ENCODE data around the gene TRIM47. TPM values are rescaled to one million over a fixed set of nuclear protein-coding genes. Genes with fewer than 3 reads are reported as not detected.

TRIM47 gene
- total and polyA plus RNA-seq, 2 of the 13 experiments (the other 11 are each of a cell fraction or from before 2014, with no cell fraction given), result 33.5 to 82.0 TPM

- peak; percentile 76; the same call in 1 of the 2 replicates for TF ChIP-seq TFAP4 (IDR thresholded peaks at IDR 0.05; ENCODE audit: borderline replicate concordance, low read depth)
- no peak for TF ChIP-seq ZNF557 (CRISPR knock-in tag; IDR thresholded peaks at IDR 0.05)
- no peak for TF ChIP-seq ZNF362 (CRISPR knock-in tag; IDR thresholded peaks at IDR 0.05; ENCODE audit: borderline replicate concordance)
- no peak for TF ChIP-seq RFX5 (IDR thresholded peaks at IDR 0.05; ENCODE audit: low read depth, low read length)
- no peak for TF ChIP-seq ZNF30 (CRISPR knock-in tag; IDR thresholded peaks at IDR 0.05)
- no peak for TF ChIP-seq ZNF367 (CRISPR knock-in tag; IDR thresholded peaks at IDR 0.05; ENCODE audit: borderline replicate concordance)
- peak; percentile 17; the same call in 1 of the 2 replicates for TF ChIP-seq MTF2 (CRISPR knock-in tag; IDR thresholded peaks at IDR 0.05; ENCODE audit: borderline replicate concordance)
- TF ChIP-seq ZNF550 (CRISPR knock-in tag; IDR thresholded peaks at IDR 0.05; ENCODE audit: borderline replicate concordance), result no peak
- no peak for TF ChIP-seq PTBP1 (IDR thresholded peaks at IDR 0.05; ENCODE audit: low read depth, low read length, poor library complexity, severe bottlenecking)
- TF ChIP-seq CREB3 (CRISPR knock-in tag; IDR thresholded peaks at IDR 0.05), result no peak
- peak; percentile 14; the same call in 1 of the 2 replicates for TF ChIP-seq ZNF724P (CRISPR knock-in tag; IDR thresholded peaks at IDR 0.05; ENCODE audit: borderline replicate concordance)
- no peak for TF ChIP-seq ZEB1 (IDR thresholded peaks at IDR 0.05; ENCODE audit: insufficient replicate concordance, low read depth)
- no peak for TF ChIP-seq ZNF549 (CRISPR knock-in tag; IDR thresholded peaks at IDR 0.05)
- 0 out of 2 replicates have a peak, but pooled peaks have one; percentile 38 for TF ChIP-seq SALL1 (CRISPR knock-in tag; IDR thresholded peaks at IDR 0.05)
- TF ChIP-seq KIAA2018 (CRISPR knock-in tag; IDR thresholded peaks at IDR 0.05; ENCODE audit: borderline replicate concordance), result no peak
- peak; percentile 74; the same call in 1 of the 3 replicates for TF ChIP-seq MXI1 (IDR thresholded peaks at IDR 0.05; ENCODE audit: borderline replicate concordance, low read depth, low read length)
Observed at GRCh38 chr17:75845058-75845711, 33.2 kb downstream of the TRIM47 start (continued).

Data from HepG2 (cell line).